GM21619 (cell line): ENCODE measurements around the gene NFIB.

Experiments used
- ATAC-seq: cut with Tn5 transposase; IDR thresholded peaks from one replicate; pipeline ENCODE4 v1.9.1; 2021; ENCODE audit not compliant: unreplicated experiment

Gene NFIB

DNA sequence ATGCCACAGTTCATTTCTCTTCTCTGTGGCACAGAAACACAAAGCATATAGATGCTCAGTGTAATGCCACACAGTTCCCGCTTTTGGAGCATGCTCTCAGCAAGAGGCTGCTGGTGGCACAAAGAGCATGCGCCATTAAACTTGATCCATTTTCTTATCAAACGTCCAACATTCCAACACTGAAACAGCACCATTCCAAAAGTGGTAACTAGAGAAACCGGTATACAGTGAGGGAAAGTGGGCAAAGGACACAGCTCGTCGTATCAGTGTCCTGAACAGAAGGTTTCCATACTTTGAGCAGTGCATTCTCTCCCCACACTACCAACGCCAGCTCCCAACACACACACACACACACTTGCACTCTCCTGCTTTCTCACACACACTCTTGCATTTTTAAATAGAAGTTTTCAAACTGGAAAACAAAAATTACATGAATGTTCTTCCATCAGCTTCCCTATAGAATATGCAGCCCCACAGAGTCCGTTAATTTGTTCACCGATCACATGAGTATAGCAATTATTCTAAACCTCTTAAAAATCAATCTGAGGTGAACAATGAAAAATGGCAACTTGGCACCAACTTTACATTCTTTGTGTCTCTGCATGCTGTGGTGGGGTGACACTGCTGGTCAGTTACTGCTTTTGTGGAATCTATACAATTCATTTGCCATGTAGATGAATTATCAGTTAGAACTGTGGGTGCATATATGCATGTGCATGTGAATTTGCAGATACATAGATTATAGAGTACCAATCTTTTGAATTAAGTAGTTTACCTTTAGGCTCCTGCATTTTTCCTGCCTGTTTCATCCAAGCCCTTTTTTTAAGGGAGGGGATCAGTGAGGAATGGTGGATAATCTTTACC, 5.7 kb downstream of the NFIB start:
- ATAC-seq, result no peak

- no peak for ATAC-seq
Observed at GRCh38 chr9:14306672-14307660, 7.0 kb downstream of the NFIB start.

GRCh38 chr9:14306188-14306587, 7.8 kb downstream of the NFIB start:
- ATAC-seq, result no peak

GRCh38 chr9:14304259-14304658, 9.7 kb downstream of the NFIB start:
- no peak for ATAC-seq

- no peak for ATAC-seq
Observed at GRCh38 chr9:14303521-14303920, 10.4 kb downstream of the NFIB start.

DNA sequence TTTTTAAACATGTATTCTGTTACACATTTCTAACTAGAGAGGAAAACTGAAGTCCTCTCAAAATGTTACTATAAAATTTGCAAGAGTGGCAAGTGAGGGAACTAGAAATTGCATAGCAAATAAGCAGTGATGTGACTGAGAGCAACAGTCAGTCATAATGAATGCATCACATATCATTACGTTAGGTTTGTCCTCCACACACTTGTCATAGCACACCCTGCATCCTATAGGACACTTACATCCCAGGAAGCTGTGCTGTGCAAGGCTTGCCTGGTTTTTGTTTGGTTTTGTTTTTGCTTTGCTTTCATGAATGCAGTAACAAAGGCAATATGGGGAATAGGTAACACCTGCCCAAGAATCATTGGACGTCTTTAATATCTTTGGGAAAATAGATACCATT, 10.8 kb downstream of the NFIB start:
- no peak for ATAC-seq

GRCh38 chr9:14302405-14302804, 11.5 kb downstream of the NFIB start:
- no peak for ATAC-seq

GRCh38 chr9:14301583-14302021, 12.3 kb downstream of the NFIB start:
- no peak for ATAC-seq

- ATAC-seq, result no peak
Observed at GRCh38 chr9:14301006-14301405, 12.9 kb downstream of the NFIB start.

DNA sequence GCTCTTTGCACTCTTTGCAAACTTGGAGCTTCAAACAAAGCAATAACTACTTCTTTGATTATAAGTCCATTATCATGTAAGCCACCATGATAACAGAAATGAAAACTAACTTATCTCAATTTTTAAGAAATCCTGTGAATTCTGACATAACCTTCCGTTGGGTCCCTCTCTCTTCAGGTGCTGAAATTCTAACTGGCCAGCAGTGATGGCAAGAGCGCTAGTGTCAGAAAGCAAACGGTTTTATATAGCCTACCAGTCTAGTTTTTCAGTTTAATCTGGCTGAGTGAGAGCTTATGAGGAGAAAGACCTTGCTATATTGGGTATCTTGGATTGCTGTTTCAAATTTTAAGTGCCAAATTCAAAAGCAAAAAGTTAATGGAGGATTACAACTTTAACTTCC, 13.4 kb downstream of the NFIB start:
- ATAC-seq, result no peak

DNA sequence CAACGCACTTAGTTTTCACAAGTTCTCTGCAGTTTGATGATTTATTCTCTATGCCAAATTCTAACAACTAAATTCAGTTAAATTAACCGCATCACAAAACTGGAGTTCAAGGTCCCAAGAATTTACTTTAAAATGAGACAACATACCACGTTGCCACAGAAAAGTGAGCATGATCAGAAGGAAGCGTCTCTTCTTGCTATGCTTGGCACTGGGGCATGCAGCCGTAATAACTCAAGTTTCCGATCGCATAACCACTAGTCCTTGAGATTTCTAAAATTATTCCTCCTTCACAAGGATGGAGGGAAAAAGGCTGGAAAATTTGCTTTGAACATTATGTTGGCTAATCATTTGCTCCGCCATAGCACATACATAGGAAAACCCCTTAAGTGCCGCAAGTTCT, 13.9 kb downstream of the NFIB start:
- ATAC-seq, result no peak

DNA sequence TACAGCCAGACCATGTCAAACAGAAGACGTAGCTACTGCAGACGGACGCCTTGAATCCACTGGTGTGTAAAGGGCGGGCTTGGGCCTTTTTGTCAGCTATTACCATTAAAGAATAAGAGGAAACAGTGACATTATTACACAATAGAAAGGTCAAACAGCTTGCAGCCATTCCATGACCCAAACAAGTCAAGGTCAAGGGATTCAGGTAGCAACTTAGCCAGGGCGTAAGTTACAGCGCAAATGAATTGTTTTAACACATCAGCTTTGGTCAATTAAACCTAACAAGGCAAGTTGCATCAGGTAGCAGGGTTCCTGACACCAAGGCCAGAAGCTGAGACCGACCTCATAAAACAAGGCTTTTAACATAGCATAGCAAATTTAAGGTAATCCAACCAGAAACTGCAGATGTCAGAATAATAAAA, 15.3 kb downstream of the NFIB start:
- ATAC-seq, result no peak

- no peak for ATAC-seq
Observed at GRCh38 chr9:14296495-14297113, 17.3 kb downstream of the NFIB start.

DNA sequence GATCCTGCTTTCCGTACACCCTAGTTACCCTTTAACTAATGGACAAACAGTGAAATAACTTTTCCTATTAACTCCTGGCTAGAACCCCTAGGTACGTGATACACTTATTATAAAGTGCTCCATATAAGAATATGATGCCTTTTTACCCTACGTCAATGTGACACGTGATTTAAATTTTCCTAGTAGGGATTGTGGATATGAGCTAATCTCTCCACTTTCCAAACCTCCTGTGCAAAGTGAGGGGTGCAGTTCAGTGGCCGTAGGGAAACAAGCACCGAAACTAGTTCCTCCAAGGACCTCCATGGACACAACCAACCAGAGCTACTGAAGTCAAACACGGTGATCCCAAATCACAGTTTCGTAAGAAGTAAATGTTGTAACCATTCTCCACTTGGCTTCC, 19.3 kb downstream of the NFIB start:
- no peak for ATAC-seq

GRCh38 chr9:14293801-14294200, 20.1 kb downstream of the NFIB start:
- ATAC-seq, result no peak

GRCh38 chr9:14292181-14292739, 21.7 kb downstream of the NFIB start:
- ATAC-seq, result no peak

- ATAC-seq, result no peak
Observed at GRCh38 chr9:14289916-14290315, 24.0 kb downstream of the NFIB start.

DNA sequence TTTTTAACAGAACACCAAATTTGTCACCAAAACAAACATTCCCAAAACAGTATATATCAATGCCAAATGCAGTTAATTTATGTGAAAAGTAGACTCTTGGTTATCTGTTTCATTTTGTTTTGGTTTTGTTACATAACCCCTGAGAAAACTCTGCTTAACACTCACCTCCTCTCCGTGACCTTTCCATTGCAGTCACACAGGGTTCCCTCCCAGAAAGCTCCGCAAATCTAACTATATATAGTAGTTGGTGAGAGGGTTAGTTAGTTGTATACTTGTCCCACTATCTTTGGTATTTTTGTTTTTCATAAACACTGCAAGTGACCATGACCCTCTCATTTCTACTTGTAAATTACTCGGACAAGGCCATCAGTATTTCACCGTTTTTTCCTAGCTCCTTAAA, 25.5 kb downstream of the NFIB start:
- no peak for ATAC-seq

GRCh38 chr9:14286121-14286520, 27.8 kb downstream of the NFIB start:
- ATAC-seq, result no peak

GRCh38 chr9:14283276-14283675, 30.7 kb downstream of the NFIB start:
- no peak for ATAC-seq

- no peak for ATAC-seq
Observed at GRCh38 chr9:14281876-14282275, 32.1 kb downstream of the NFIB start.
